Activated gamma-delta T cell (primary cell): ENCODE measurements around the gene HDAC1.

Experiments used
- DNase-seq: peaks from one replicate; lab custom pipeline; 2025; lab: John Stamatoyannopoulos, UW

Gene HDAC1

GRCh38 chr1:32330558-32331151 lies 38.8 kb downstream of the HDAC1 start:
- DNase-seq, result no peak

- no peak for DNase-seq
Observed at GRCh38 chr1:32331549-32331948, 39.7 kb downstream of the HDAC1 start.

GRCh38 chr1:32332290-32333079 lies 40.6 kb downstream of the HDAC1 start:
- no peak for DNase-seq

- DNase-seq, result no peak
Observed at GRCh38 chr1:32333251-32333963, 41.5 kb downstream of the HDAC1 start.

- no peak for DNase-seq
Observed at GRCh38 chr1:32334274-32334861, 42.5 kb downstream of the HDAC1 start.

GRCh38 chr1:32334864-32335534 lies 43.1 kb downstream of the HDAC1 start:
- DNase-seq, result peak; percentile 55

- no peak for DNase-seq
Observed at GRCh38 chr1:32335535-32335789, 43.6 kb downstream of the HDAC1 start.

GRCh38 chr1:32335790-32336590 lies 44.1 kb downstream of the HDAC1 start, which contains the start of gene MARCKSL1:
MARCKSL1 (minus strand) TSS chr1:32336233; CDS start chr1:32336033, 200 bp downstream.
- DNase-seq, result peak; percentile 76

GRCh38 chr1:32336591-32336932 lies 44.7 kb downstream of the HDAC1 start:
- DNase-seq, result no peak

- DNase-seq, result no peak
Observed at GRCh38 chr1:32336963-32337675, 45.2 kb downstream of the HDAC1 start.

- peak; percentile 15 for DNase-seq
Observed at GRCh38 chr1:32337855-32338636, 46.2 kb downstream of the HDAC1 start.

- DNase-seq, result no peak
Observed at GRCh38 chr1:32338637-32339145, 46.8 kb downstream of the HDAC1 start.

- no peak for DNase-seq
Observed at GRCh38 chr1:32339363-32339978, 47.6 kb downstream of the HDAC1 start.

GRCh38 chr1:32341186-32341757 lies 49.4 kb downstream of the HDAC1 start:
- no peak for DNase-seq

GRCh38 chr1:32341971-32342370 lies 50.1 kb downstream of the HDAC1 start:
- no peak for DNase-seq

- no peak for DNase-seq
Observed at GRCh38 chr1:32342704-32343103, 50.8 kb downstream of the HDAC1 start.

- no peak for DNase-seq
Observed at GRCh38 chr1:32345289-32345827, 53.5 kb downstream of the HDAC1 start.

GRCh38 chr1:32346532-32347157 lies 54.8 kb downstream of the HDAC1 start:
- DNase-seq, result no peak
